ENCODE measurements around the gene KDM2B. TPM values are rescaled to one million over a fixed set of nuclear protein-coding genes. Genes with fewer than 3 reads are reported as not detected.
A peak's percentile ranks its signal among the peaks of the same experiment; 100 is the strongest.

The KDM2B gene
- total and polyA plus RNA-seq, 10 of the 15 experiments (the other 5 are each of a cell fraction or from before 2014, with no cell fraction given) = 13.6 to 124 (median 40.4) TPM

- peak; percentile 72 for TF ChIP-seq NR2F1 (conservative IDR thresholded peaks at IDR 0.05)
- no peak for TF ChIP-seq BRCA1 (IDR thresholded peaks at IDR 0.05; ENCODE audit: low read depth, low read length)
Observed at GRCh38 chr12:121560392-121561008, 20.3 kb downstream of the KDM2B start (continued).

GRCh38 chr12:121558956-121559355 lies 21.9 kb downstream of the KDM2B start:
- in situ Hi-C loops (cut with MboI) = no loop called here
- TF ChIP-seq ZNF207 (IDR thresholded peaks at IDR 0.05; ENCODE audit: borderline replicate concordance) (no peak), BCL11A (IDR thresholded peaks at IDR 0.05; ENCODE audit: low read depth, low read length) (no peak), CBX5 (IDR thresholded peaks at IDR 0.05; ENCODE audit: low read depth) (no peak), EZH2 (IDR thresholded peaks at IDR 0.05; ENCODE audit: borderline replicate concordance, control insufficient read depth, low read depth, low read length) (no peak), HSF1 (IDR thresholded peaks at IDR 0.05; ENCODE audit: low read depth, low read length) (no peak), CHD1 (IDR thresholded peaks at IDR 0.05; ENCODE audit: low read depth, low read length) (no peak), RELA (IDR thresholded peaks at IDR 0.05; ENCODE audit: borderline replicate concordance, partially characterized antibody) (no peak), GABPA (IDR thresholded peaks at IDR 0.05; ENCODE audit: low read depth) (no peak), NFYA (IDR thresholded peaks at IDR 0.05; ENCODE audit: borderline replicate concordance, low read depth, low read length) (no peak), E4F1 (IDR thresholded peaks at IDR 0.05; ENCODE audit: borderline replicate concordance, partially characterized antibody) (no peak)
- TF ChIP-seq, protein P1, sequence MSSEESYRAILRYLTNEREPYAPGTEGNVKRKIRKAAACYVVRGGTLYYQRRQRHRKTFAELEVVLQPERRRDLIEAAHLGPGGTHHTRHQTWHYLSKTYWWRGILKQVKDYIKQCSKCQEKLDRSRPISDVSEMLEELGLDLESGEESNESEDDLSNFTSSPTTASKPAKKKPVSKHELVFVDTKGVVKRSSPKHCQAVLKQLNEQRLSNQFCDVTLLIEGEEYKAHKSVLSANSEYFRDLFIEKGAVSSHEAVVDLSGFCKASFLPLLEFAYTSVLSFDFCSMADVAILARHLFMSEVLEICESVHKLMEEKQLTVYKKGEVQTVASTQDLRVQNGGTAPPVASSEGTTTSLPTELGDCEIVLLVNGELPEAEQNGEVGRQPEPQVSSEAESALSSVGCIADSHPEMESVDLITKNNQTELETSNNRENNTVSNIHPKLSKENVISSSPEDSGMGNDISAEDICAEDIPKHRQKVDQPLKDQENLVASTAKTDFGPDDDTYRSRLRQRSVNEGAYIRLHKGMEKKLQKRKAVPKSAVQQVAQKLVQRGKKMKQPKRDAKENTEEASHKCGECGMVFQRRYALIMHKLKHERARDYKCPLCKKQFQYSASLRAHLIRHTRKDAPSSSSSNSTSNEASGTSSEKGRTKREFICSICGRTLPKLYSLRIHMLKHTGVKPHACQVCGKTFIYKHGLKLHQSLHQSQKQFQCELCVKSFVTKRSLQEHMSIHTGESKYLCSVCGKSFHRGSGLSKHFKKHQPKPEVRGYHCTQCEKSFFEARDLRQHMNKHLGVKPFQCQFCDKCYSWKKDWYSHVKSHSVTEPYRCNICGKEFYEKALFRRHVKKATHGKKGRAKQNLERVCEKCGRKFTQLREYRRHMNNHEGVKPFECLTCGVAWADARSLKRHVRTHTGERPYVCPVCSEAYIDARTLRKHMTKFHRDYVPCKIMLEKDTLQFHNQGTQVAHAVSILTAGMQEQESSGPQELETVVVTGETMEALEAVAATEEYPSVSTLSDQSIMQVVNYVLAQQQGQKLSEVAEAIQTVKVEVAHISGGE (CRISPR knock-in tag; IDR thresholded peaks at IDR 0.05) = no peak

More at GRCh38 chr12:121558956-121559355, 21.9 kb downstream of the KDM2B start:
- Histone ChIP-seq H3K79me2 (ENCODE audit: control insufficient read depth, insufficient read depth, low read length) (no peaks in the 10 kb centered on the region), H3K27ac (ENCODE audit: control insufficient read depth, insufficient read depth) (no peak overlapping the region), H3K9me3 (replicated peaks; ENCODE audit: control insufficient read depth, insufficient read depth, low read length) (no peaks in the 10 kb centered on the region), H4K20me1 (ENCODE audit: control insufficient read depth, insufficient read depth) (no peaks in the 10 kb centered on the region), H3K4me2 (ENCODE audit: control insufficient read depth, insufficient read depth) (no peak overlapping the region), H3K27me3 (replicated peaks in 1 of 2; ENCODE audit: control insufficient read depth in 2 of 2, insufficient read depth in 2 of 2, low read length in 1 of 2) (no peaks in the 10 kb centered on the region), H3K4me1 (ENCODE audit: control insufficient read depth, insufficient read depth, low read length) (peaks cover 32% of the 10 kb centered on the region), H3K4me3 (no peak overlapping the region), H2AFZ (ENCODE audit: control insufficient read depth, low read depth, low read length) (no peak overlapping the region), H3K36me3 (ENCODE audit: control insufficient read depth in 2 of 2, insufficient read depth in 2 of 2, low read length in 1 of 2) (peaks cover 0 to 2% of the 10 kb centered on the region in 2 experiments; a peak in 2 of 4 replicates), H3K9ac (ENCODE audit: control insufficient read depth, insufficient read depth, low read length) (no peak overlapping the region)
- ChIA-PET SMC1A (ENCODE audit: uncharacterized antibody, unreplicated experiment) (interaction anchor here (0.6 to 4.4 kb wide), 3 partner anchors 17 to 1173 kb away, joined by 3 to 48 read pairs (median 3); no protein-coding TSS in a partner anchor), RAD21 (ENCODE audit: unreplicated experiment) (interaction anchor here (5.0 kb wide), 1 partner anchor 19 kb away, joined by 51 read pairs; no protein-coding TSS in a partner anchor), POLR2A (interaction anchor here (0.5 to 4.9 kb wide), 7 partner anchors 18 to 269 kb away, joined by 3 to 36 read pairs (median 4); no protein-coding TSS in a partner anchor), CTCF (interaction anchor here (0.7 to 1.5 kb wide), 6 partner anchors 18 to 110 kb away, joined by 3 to 5 read pairs (median 3); no protein-coding TSS in a partner anchor)
- 97% methylated on average over 7 of the region's 7 CpGs for WGBS (ENCODE audit: insufficient coverage, insufficient replicate concordance, low lambda C conversion rate, missing lambda C conversion rate)
- FAIRE-seq (no peak), ATAC-seq (no peak), DNase-seq (ENCODE audit: low read depth, low spot score) (no peak)
- no TSS peak for BruUV-seq (replicated peaks)
- intact Hi-C loops (cut with micrococcal nuclease; ENCODE audit: unreplicated experiment) = no loop called here

All from GM12878 (cell line).